Measurements from ENCODE around the gene PDE10A. TPM values are rescaled to one million over a fixed set of nuclear protein-coding genes. Genes with fewer than 3 reads are reported as not detected.

PDE10A gene
- total and polyA plus RNA-seq, 2 of the 13 experiments (the other 11 are each of a cell fraction or from before 2014, with no cell fraction given), result not detected

- FAIRE-seq (no peak), ATAC-seq (no peak), DNase-seq (ENCODE audit: low spot score) (no peak)
- H3K9me3 ChIP-seq (ENCODE audit: low read length), result no peaks in the 10 kb centered on the region
- H3K79me2 ChIP-seq (ENCODE audit: insufficient read depth, low read length), result no peaks in the 10 kb centered on the region
- ChIA-PET CTCF (ENCODE audit: low intra/inter-chr PET ratio, low total read pairs) (no interaction called here), POLR2A (no interaction called here)
- no peaks in the 10 kb centered on the region for H3K4me1 ChIP-seq (ENCODE audit: insufficient read depth, low read length)
- in situ Hi-C loops (cut with HindIII; ENCODE audit: extremely low pct_ligation_motif_present, low pct_unique_long_range_greater_than_20kb), result no loop called here
- no peak overlapping the region for H3K27ac ChIP-seq (ENCODE audit: extremely low read length, insufficient read depth, low read length)
- H3K36me3 ChIP-seq (replicated peaks in 1 of 2; ENCODE audit: control insufficient read depth in 1 of 2, insufficient read depth in 2 of 2, low read length in 2 of 2), result no peaks in the 10 kb centered on the region
- H2AFZ ChIP-seq (ENCODE audit: low read length), result no peak overlapping the region
- H4K20me1 ChIP-seq (ENCODE audit: insufficient read depth, low read length), result no peaks in the 10 kb centered on the region
- peaks cover 10 to 59% of the 10 kb centered on the region in 2 experiments; a peak in 4 of 5 replicates for H3K27me3 ChIP-seq (ENCODE audit: control insufficient read depth in 1 of 2, insufficient read depth in 2 of 2, low read length in 2 of 2)
- no peak overlapping the region for H3K9ac ChIP-seq (ENCODE audit: insufficient read depth, low read depth, low read length)
- no peak overlapping the region for H3K4me3 ChIP-seq (replicated peaks in 1 of 3; ENCODE audit: insufficient read depth in 1 of 3, low read depth in 2 of 3, low read length in 3 of 3)
- BruUV-seq (replicated peaks), result no TSS peak
- 64% methylated on average over 23 of the region's 23 CpGs for WGBS (ENCODE audit: low lambda C conversion rate)
- intact Hi-C loops (cut with micrococcal nuclease; ENCODE audit: unreplicated experiment), result no loop called here
- no peak overlapping the region for H3K4me2 ChIP-seq (ENCODE audit: low read depth, low read length)
- no peak for TF ChIP-seq ATM (IDR thresholded peaks at IDR 0.05; ENCODE audit: borderline replicate concordance)
- TF ChIP-seq ZNF451 (CRISPR knock-in tag; IDR thresholded peaks at IDR 0.05), result no peak
- TF ChIP-seq PHB2 (IDR thresholded peaks at IDR 0.05; ENCODE audit: partially characterized antibody), result no peak
- no peak for TF ChIP-seq ZKSCAN1 (IDR thresholded peaks at IDR 0.05; ENCODE audit: low read length)
- no peak for TF ChIP-seq DNMT1 (CRISPR knock-in tag; IDR thresholded peaks at IDR 0.05)
- TF ChIP-seq ZBTB21 (CRISPR knock-in tag; IDR thresholded peaks at IDR 0.05), result no peak
- TF ChIP-seq MTA1 (CRISPR knock-in tag; IDR thresholded peaks at IDR 0.05; ENCODE audit: borderline replicate concordance), result no peak
- no peak for TF ChIP-seq TGIF2 (CRISPR knock-in tag; IDR thresholded peaks at IDR 0.05)
- no peak for TF ChIP-seq IRX3 (CRISPR knock-in tag; IDR thresholded peaks at IDR 0.05; ENCODE audit: borderline replicate concordance, low read depth)
- TF ChIP-seq, protein P1, sequence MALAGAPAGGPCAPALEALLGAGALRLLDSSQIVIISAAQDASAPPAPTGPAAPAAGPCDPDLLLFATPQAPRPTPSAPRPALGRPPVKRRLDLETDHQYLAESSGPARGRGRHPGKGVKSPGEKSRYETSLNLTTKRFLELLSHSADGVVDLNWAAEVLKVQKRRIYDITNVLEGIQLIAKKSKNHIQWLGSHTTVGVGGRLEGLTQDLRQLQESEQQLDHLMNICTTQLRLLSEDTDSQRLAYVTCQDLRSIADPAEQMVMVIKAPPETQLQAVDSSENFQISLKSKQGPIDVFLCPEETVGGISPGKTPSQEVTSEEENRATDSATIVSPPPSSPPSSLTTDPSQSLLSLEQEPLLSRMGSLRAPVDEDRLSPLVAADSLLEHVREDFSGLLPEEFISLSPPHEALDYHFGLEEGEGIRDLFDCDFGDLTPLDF (CRISPR knock-in tag; IDR thresholded peaks at IDR 0.05), result no peak
- TF ChIP-seq TAF1 (CRISPR knock-in tag; IDR thresholded peaks at IDR 0.05), result no peak
- TF ChIP-seq SRSF9 (IDR thresholded peaks at IDR 0.05; ENCODE audit: borderline replicate concordance, insufficient read depth, low read depth, low read length, poor library complexity, severe bottlenecking), result no peak
- TF ChIP-seq MZF1 (CRISPR knock-in tag; IDR thresholded peaks at IDR 0.05; ENCODE audit: borderline replicate concordance), result no peak
- TF ChIP-seq BHLHE40 (IDR thresholded peaks at IDR 0.05; ENCODE audit: low read length), result no peak
- TF ChIP-seq ZNF205 (CRISPR knock-in tag; IDR thresholded peaks at IDR 0.05), result no peak
- no peak for TF ChIP-seq MAFG (CRISPR knock-in tag; IDR thresholded peaks at IDR 0.05)
Observed at GRCh38 chr6:165708985-165709576, 46.0 kb upstream of the PDE10A start.

Measured in HepG2 (cell line).